Ureter (tissue), 1 donor: ENCODE measurements around the gene MEX3D. TPM values are rescaled to one million over a fixed set of nuclear protein-coding genes. Genes with fewer than 3 reads are reported as not detected.
"Not testable (repeated sequence)": the region's sequence is repeated elsewhere in the genome, so short reads cannot be mapped to it uniquely, and the experiment has no call there.

ENCODE experiments used
- DNase-seq: peaks from one replicate; pipeline ENCODE4 v3.0.0-alpha.2; 2020; ENCODE audit warnings: low spot score
- total RNA-seq: library from RNA; stranded (reverse); gene quantifications from one replicate; pipeline ENCODE4 v1.2.4, GENCODE V29; 2023
- donor health status: DM: yes; HTN: yes; CAD: no.

Gene MEX3D
- total RNA-seq, 1 donor from 2014 or later = 21.7 TPM

DNA sequence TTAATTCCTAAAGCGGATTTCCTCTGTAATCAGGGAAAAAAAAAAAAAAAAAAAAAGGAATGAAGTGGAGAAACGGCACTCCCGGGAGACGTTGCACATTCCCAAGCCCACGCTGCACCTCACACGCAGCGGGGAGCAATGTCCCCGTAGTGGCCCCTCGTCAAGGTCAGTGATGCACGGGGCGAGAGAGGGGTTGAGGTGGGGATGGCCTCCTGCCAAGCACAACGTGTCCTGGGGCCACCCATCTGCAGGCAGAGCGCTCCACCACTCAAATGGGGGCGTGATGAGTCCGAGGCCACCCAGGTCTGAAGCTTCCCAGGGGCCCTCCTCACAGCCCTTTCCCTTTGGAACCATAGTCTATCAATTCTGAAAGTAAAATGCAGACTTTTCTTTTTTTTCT, 29.1 kb downstream of the MEX3D start:
- no peak for DNase-seq

DNA sequence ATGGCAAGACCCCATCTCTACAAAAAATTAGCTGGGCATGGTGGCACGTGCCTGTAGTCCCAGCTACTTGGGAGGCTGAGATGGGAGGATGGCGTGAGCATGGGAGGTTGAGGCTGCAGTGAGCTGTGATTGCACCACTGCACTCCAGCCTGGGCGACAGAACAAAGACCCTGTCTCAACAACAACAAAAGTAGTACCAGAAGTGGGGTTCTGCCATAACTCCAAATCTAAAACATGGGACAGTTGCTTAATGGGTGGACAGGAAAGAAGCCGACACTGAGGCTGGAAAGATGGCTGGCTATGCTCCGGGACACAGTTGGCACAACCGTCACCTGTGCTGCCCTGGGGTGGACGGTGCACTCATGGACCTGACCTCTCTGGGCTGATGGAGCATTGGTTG, 32.4 kb downstream of the MEX3D start:
- not testable (repeated sequence) for DNase-seq

DNA sequence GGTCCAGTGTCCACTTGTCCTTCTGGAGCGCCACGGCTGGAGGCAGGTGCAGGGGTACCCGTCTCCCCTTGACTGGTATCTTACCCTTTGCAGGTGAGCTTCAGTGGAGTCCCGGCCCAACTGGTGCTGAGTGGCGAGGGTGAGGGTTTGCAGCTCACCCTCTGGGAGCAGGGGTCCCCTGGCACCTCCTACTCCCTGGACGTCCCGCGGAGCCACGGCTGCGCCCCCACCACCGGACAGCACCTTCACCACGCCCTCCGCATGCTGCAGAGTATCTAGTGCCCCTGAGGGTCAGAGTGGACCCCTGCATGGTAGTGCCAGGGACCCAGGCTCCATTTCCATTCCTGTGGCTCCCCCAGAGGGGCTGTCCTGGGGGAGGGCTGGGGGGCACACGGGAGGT, 33.2 kb downstream of the MEX3D start:
- no peak for DNase-seq

DNA sequence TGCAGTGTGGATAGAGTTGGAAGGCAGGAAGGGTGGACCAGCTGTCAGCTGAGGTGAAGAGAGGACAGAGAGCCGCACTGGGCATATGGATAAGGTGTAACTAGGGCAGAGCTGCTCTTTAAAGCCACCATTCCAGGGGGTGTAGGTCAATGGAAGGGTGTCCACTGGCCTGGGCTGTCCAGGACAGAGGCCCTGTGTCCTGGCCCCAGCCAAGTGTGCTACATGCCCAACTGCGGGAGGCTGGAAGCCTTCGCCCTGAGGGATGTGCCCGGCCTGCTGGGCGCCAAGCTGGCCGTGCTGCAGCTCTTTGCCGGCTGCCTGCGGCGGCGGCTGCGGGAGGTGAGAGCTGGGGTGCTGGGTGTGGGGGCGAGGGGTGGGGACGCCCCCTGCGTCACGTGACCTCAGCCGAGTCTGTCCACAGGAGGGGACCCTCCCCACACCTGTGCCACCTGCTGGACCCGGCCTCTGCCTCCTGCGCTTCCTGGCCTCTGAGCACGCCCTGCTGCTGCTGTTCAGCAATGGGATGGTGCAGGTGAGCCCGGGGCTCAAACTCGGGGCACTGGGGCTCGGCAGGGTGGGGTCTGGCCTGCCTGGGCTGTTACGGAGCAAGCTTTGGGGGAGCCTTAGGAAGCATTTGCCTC, 34.5 kb downstream of the MEX3D start:
- DNase-seq = no peak

DNA sequence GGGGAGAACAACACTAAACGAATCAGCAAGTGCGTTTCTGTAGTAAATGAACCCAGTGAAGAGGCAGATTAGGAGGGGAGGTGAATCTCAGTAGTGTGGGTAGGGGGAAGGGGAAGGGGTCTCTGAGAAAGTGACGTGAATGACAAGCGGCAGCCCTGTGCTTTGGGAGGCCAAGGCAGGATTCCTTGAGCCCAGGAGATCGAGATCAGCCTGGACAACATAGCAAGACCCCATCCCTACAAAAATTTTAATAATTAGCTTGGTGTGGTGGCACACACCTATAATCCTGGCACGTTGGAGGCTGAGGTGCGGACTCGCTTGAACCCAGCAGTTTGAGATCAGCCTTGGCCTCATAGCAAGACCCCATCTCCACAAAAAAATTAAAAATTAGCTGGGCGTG, 36.1 kb downstream of the MEX3D start:
- DNase-seq = no peak

DNA sequence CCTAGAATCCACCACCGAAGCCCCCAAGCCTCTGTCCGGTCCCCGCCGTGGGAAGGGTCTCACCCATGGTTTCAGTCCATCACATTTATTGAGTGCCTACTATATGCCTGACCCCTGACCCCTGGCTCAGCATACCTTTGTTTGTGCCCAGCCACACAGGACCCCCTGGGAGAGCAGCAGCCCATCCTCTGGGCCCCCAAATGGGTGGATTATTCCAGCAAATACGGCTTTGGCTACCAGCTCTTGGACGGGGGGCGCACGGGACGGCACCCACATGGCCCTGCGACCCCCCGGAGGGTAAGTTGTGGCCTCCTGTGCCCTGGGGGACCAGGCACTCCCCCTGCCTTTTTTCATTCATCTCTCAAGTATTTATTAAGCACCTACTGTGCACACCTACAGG, 36.5 kb downstream of the MEX3D start:
- DNase-seq = no peak

DNA sequence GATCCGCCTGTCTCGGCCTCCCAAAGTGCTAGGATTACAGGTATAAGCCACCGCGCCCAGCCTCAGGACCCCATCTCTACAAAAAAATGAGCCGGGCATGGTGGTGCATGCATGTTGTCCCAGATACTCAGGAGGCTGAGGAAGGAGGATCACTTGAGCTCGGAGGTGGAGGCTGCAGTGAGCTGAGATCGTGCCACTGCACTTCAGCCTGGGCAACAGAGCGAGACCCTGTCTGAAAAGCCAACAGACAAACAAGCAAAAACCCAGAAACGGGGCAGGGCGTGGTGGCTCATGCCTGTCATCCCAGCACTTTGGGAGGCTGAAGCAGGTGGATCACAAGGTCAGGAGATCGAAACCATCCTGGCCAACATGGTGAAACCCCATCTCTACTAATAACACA, 37.3 kb downstream of the MEX3D start:
- not testable (repeated sequence) for DNase-seq

DNA sequence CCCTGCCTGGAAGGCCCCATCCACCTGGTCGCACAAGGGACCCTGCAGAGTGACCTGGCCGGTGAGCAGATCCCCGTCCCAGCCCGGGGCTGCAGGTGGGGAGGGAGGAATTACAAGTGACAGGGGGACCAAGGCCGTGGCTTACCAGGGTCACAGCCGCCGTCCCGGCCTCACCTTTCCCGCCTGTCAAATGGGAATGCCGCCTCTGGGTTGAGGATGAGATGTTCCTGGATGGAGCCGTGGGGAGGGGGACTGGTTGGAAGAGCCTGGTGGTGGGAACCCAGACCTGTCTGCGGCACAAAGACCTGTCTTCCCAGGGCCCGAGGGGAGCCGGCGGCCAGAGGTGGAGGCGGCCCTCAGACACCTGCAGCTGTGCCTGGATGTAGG, 38.7 kb downstream of the MEX3D start:
- DNase-seq = no peak

DNA sequence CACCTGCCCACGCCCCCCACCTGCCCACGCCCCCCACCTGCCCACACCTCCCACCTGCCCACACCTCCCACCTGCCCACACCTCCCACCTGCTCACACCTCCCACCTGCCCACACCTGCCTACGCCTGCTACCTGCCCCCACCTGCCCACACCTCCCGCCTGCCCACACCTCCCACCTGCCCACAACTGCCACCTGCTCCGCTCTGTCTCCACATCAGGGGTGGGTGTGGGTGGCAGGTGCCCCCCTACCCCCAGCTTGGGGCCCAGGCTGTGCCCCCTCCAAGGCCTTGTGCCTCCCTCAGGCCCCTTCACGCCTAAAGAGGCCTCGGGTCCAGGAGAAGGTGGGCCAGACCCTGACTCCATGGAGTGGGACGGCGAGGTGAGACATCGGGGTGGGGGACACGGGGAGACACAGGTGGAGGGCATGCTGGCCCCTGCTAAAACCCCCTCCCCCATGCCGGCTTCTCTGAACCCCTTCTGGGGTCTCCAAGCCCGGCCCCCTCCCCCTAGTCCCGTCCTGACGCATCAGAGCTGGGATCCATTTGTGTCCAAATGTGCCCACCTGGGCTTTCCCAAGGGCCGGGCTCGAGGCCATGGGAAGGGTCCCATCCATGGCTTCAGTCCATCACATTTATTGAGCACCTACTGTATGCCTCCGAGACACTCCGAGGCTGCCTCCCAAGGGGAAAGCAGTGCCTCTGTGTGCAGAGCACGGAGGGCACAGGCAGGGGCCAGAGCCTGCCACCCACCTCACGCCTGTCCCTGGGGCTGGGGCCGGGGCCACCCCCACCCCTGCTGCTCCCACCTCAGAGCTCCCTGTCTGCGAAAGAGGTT, 39.3 kb downstream of the MEX3D start:
- no peak for DNase-seq

DNA sequence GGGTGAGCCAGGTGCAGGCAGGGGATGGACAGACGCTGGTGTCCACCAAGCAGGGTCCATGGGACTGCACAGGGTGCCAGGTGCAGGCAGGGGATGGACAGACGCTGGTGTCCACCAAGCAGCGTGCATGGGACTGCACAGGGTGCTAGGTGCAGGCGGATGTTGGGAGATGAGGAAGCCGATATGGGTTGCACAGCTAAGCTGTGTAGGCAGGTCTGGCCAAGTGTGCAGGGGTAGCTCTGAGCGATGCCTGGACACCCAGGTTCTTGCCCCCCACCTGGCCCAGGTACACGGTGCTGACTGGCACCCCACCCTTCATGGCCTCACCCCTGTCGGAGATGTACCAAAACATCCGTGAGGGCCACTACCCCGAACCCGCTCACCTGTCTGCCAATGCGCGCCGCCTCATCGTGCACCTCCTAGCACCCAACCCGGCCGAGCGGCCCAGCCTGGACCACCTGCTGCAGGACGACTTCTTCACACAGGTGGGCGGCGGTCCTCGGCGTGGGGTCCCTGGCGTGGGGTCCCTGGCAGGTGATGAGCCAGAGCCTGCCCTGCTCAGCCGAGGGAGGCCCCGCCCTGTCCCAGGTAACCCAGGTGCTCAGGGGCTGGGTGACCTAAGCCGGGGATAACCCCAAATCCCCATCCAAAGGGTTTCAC, 40.3 kb downstream of the MEX3D start:
- DNase-seq = no peak

DNA sequence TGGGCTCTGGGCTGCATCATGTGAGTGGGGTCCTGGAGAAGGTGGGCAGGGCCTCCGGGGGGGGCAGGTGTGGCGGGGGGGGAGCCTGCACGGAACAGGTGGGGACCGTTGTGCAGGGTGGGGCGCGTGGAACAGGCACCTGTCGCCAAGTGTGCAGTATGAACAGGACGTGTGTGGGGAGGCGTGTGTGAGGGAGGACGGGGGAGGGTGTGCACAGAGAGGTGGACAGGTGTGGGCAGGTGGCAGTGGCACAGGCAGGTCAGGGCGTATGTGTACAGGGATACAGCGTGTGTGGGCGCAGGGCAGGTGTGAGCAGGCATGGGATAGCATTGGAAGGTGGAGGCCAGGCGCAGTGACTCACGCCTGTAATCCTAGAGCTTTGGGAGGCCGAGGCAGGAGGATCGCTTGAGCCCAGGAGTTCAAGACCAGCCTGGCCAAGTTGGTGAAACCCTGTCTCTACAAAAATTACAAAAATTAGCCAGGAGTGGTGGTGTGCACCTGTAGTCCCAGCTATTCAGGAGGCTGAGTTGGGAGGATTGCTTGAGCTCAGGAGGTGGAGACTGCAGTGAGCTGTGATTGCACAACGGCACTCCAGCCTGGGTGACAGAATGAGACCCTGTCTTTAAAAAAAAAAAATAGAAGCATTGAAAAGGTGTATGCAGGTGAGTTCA, 41.0 kb downstream of the MEX3D start:
- no peak for DNase-seq

DNA sequence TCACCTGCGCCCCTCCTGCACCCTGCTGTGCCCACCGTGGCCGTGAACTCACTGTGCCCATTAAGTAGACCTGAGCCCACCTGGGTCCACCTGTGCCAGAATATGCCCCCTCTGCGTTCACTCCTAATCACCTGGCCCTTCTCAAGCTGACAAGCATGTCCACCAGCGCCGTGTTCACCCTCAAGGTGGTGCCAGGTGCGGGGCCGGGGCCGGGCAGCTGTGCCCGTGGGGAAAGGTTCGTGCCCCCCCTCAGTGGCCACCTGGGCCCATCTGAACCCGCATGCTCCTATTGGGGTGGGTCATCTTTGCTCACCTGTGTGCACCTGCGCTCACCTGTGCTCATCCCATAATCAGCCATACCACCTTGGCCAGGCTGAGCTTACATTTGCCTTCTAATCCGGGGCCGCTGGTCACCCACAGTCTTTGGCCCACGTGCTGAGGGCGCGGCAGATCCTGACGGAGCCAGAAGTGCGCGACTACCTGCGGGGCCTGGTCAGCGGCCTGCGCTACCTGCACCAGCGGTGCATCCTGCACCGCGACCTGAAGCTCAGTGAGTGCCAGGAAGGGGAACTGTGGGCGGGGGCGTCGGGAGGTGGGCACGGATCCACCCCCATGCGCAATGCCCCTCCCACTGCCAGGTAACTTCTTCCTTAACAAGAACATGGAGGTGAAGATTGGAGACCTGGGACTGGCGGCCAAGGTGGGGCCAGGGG, 41.9 kb downstream of the MEX3D start:
- DNase-seq = no peak

DNA sequence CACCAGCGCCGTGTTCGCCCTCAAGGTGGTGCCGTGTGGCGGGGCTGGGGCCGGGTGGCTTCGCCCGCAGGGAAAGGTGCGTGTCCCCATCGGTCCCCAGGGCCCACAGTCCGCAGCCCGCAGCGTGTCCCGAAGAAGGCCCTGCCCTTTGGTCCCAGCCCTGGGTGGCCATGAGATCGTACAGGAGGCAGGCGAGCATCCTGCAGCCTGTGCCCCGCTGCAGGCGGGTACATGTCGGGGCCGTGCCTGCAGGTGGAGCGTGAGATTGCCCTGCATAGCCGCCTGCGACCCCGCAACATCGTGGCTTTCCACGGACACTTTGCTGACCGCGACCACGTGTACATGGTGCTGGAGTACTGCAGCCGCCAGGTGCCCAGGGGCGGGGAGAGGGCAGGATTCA, 42.8 kb downstream of the MEX3D start:
- no peak for DNase-seq

DNA sequence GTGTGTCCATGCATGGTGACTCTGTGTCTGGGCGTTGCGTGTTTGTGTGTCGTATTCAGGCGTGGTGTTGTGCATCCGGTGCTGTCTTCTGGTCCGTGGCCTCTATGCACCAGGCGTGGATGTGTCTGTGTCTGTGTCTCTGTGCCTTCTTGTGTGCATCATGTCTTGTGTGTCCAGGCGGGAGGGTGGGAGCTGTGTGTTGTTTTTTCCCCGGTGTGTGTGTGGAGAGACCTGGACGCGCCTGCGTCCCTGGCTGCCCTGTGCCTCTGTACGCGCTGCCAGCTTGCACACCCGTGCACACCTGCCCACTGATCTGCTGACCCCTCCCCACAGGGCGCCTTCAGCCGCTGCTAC, 43.2 kb downstream of the MEX3D start:
- DNase-seq = no peak

DNA sequence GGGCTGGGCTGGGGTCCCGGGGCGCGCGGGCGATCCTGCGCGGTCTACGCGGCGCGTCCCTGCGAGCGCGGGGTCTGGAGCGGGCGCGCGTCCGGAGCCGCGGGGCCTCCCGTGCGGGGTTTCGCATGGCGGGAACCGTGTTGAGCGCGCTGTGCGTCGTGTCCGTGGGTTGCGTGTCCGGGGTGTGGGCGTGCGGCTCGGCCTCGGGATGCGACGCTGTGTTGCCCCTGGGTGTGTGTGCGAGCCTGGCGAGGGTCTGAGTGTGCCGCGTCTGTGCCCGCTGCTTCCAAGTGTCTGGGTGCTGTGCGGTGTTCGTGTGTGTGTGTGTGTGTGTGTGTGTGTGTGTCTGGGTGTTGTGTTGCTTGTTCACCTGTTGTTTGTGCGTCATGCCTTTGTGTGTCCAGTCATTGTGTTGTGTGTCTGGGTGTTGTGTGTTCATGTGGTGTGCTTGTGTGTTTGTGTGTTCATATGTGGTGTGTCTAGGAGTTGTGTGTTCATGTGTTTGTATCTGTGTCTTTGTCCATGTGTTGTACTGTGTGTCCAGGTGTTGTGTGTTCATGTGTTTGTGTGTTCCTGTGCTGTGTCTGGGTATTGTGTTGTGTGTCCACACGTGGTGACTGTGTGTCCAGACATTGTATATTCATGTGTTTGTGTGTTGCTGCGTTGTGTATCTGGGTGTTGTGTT, 43.7 kb downstream of the MEX3D start:
- no peak for DNase-seq

DNA sequence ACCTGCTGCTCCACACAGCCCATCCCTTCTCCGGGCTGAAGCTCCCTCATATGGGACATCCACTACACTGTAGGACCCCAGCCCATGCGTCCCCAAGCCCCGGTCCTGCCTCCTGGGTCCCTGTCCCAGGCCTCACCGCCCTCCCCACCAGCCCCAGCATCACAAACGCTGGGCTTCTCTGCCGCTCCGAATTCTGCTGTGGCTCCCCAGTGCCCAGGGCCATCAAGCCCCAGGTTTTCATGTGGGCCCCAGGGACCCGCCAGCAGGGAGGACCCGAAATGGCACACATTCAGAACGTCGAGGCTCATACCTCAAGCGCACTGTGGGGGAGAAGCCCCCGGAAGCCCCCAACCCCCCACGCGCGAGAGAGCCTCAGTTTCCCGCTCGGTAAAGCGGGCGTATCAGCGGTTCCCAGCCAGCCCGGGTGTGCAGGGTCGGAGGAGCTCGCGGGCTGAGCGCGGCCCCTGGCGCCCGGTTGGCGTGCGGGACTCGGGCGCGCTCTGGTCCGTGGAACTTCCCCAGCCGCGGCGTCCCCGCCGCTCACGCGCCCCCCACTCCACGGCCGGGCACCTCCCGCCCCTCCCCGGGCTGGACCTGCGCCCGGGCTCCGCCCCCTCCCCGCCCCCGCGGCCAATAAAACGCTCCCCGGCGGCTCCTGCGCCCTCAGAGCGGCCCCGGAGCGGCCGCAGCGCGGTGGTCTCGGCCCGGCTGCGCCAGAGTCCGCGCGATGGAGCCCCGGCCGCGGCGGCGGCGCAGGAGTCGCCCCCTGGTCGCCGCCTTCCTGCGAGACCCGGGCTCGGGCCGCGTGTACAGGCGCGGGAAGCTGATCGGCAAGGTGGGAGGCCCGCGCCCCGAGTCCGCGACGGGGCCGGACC, 44.5 kb downstream of the MEX3D start, which contains the start of gene PLK5:
Gene PLK5, plus strand, starts transcription at position 666 of the 875 bp plus-strand sequence. CDS start 2,920 bp downstream, outside the sequence.
- no peak for DNase-seq

DNA sequence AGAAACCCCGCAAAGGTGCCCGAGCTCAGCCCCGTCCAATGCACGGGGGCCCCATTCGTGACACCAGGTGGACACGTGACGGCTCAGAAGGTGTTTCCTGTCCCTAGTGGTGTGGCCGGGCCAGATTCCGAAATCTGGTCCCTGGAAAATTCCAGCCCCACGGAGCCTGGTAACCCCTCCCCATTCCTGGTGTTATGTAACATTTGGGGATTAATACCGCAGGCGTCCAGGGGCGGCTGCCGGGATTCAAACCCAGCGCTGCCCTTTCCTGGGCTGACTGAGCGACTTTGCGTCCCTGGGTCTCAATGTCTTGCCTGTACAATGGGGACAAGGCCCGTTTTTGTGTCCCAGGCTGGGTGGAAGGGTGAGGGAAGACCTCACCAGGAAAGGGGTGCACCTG, 45.3 kb downstream of the MEX3D start:
- DNase-seq = no peak

DNA sequence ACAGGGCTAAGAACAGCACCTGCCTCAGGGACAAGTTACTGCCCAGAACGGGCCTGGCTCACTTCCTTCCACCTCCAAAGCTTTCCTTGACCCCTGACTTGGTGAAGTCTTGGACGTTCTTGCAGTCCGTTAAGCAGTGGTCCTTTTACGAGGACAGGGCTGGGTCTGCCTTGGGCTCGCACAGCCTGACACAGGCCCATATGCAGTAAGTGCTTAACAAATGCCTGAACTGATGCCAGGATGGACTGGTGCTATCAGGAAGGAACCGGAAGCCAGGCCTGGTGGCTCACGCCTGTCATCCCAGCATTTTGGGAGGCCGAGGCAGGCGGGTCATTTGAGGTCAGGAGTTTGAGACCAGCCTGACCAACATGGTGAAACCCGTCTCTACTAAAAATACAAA, 46.1 kb downstream of the MEX3D start:
- no peak for DNase-seq

DNA sequence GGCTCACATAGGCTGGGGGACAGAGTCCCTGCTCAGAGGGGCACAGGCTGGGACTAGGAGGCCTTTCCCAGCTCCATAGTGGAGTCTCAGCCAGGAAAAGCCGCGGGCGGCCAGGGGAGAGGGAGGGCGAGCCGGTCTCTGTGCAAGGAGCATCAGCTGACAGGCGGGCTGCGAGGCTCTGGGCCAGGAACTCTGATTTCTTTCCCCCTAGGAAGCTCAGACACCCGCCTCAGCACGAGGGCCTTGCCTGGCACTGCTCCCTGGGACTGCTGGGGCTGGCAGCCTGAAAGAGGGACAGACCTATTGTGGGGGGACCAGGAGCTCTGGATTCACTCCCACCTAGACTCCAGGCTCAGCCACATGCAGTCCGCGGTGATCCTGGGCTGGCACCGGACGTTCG, 46.5 kb downstream of the MEX3D start:
- DNase-seq = no peak

DNA sequence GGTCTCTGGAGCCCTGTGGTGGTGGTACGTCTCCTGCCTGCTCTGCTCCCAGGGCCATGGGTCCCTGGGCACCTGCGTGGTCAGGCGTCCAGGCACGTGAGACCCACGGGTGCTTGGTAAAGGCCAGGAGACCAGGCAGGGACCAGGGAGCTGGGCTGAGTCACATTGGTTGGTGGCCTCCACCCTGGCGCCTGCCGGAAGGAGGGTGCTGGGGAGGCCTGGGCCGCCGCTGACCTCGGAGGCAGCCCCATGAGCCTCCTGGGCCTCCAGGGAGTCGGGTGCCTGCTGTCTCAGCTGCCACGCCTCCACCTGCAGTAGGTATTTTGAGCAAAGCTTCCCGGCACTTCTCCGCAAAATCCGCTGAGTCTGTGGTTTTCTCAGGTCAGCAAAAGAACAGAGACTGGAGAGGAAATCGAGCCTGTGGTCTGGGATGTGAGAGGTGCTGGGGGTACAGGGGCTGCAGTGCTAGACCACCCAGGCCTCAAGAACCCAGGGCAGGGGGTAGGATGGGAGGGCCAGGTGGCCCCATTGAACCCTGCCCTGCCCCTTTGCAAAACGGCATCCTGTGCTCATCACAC, 47.8 kb downstream of the MEX3D start:
- DNase-seq = no peak
